ENCODE data around the gene MNAT1.

GRCh38 chr14:60736494-60736893 is 1.9 kb downstream of the MNAT1 start:
- TF ChIP-seq POLR2AphosphoS5 (IDR thresholded peaks at IDR 0.05; ENCODE audit: low read depth, low read length) = no peak
- no peak for TF ChIP-seq POLR2A (IDR thresholded peaks at IDR 0.05; ENCODE audit: low read depth, low read length)
- TF ChIP-seq TAF1 (IDR thresholded peaks at IDR 0.05; ENCODE audit: low read depth, low read length) = no peak
- TF ChIP-seq POU2F2 (IDR thresholded peaks at IDR 0.05; ENCODE audit: low read depth, low read length) = no peak
- no peak for TF ChIP-seq SPI1 (IDR thresholded peaks at IDR 0.05; ENCODE audit: low read depth, low read length)
- no peak for TF ChIP-seq PAX5 (IDR thresholded peaks at IDR 0.05; ENCODE audit: insufficient read depth, low read length, severe bottlenecking)

Data from GM12891 (cell line).